GM19023 (cell line): Measurements from ENCODE around the gene GCN1.

Experiments used
- ATAC-seq: cut with Tn5 transposase; IDR thresholded peaks from one replicate; pipeline ENCODE4 v1.9.1; 2021; ENCODE audit warnings: mild to moderate bottlenecking, moderate library complexity; ENCODE audit not compliant: unreplicated experiment

Gene GCN1

GRCh38 chr12:120119271-120119973 lies 75.1 kb downstream of the GCN1 start:
- ATAC-seq, result no peak

- no peak for ATAC-seq
Observed at GRCh38 chr12:120118321-120119061, 76.0 kb downstream of the GCN1 start.

- ATAC-seq, result no peak
Observed at GRCh38 chr12:120117961-120118320, 76.6 kb downstream of the GCN1 start.

- peak; percentile 49 for ATAC-seq
Observed at GRCh38 chr12:120116792-120117651, 77.5 kb downstream of the GCN1 start.

GRCh38 chr12:120116441-120116791 lies 78.1 kb downstream of the GCN1 start, which contains the start of gene RAB35:
Gene RAB35, minus strand, starts transcription at chr12:120116753. Its CDS starts 103 bp downstream, at chr12:120116650.
- ATAC-seq, result peak; percentile 15

GRCh38 chr12:120115692-120116440 lies 78.6 kb downstream of the GCN1 start:
- no peak for ATAC-seq

GRCh38 chr12:120115066-120115465 lies 79.4 kb downstream of the GCN1 start:
- ATAC-seq, result no peak

GRCh38 chr12:120110550-120111501 lies 83.7 kb downstream of the GCN1 start:
- ATAC-seq, result peak; percentile 73

- no peak for ATAC-seq
Observed at GRCh38 chr12:120109570-120110267, 84.8 kb downstream of the GCN1 start.

GRCh38 chr12:120106151-120106550 lies 88.4 kb downstream of the GCN1 start:
- ATAC-seq, result no peak

- no peak for ATAC-seq
Observed at GRCh38 chr12:120103371-120103770, 91.1 kb downstream of the GCN1 start.

- no peak for ATAC-seq
Observed at GRCh38 chr12:120103044-120103338, 91.5 kb downstream of the GCN1 start.

- ATAC-seq, result no peak
Observed at GRCh38 chr12:120102189-120103043, 92.1 kb downstream of the GCN1 start.

GRCh38 chr12:120101617-120102016 lies 92.9 kb downstream of the GCN1 start:
- ATAC-seq, result no peak

- no peak for ATAC-seq
Observed at GRCh38 chr12:120101182-120101581, 93.3 kb downstream of the GCN1 start.

- no peak for ATAC-seq
Observed at GRCh38 chr12:120100630-120101029, 93.9 kb downstream of the GCN1 start.

- ATAC-seq, result no peak
Observed at GRCh38 chr12:120099738-120100137, 94.8 kb downstream of the GCN1 start.

GRCh38 chr12:120098756-120099470 lies 95.6 kb downstream of the GCN1 start:
- no peak for ATAC-seq
